GM23338 (cell line): ENCODE results near the gene EPPIN. TPM values are rescaled to one million over a fixed set of nuclear protein-coding genes. Genes with fewer than 3 reads are reported as not detected.

Experiments used
- ATAC-seq: fragments of 200-7000 bp; cut with Tn5 transposase; 3 replicates; pipeline ENCODE4 v1.9.1; 2020
- DNase-seq: peaks from one replicate; pipeline ENCODE4 v3.0.0-alpha.2; 2015; ENCODE audit warnings: low spot score
- H2AFZ ChIP-seq: fragments of 200-600 bp; sonication (generic); 2 replicates; pipeline ENCODE4 v1.8.0; 2016; ENCODE audit warnings: antibody characterized with exemption, mild to moderate bottlenecking, moderate library complexity
- H3F3A ChIP-seq: fragments of 200-600 bp; sonication (generic); replicated peaks from 2 replicates; pipeline ENCODE4 v1.8.0; 2017; ENCODE audit warnings: antibody characterized with exemption, mixed run types, low read depth
- H3K27ac ChIP-seq: fragments of 200-600 bp; sonication (generic); 2 replicates; pipeline ENCODE4 v1.6.1; 2016; ENCODE audit warnings: low read depth
- H3K27me3 ChIP-seq: fragments of 200-600 bp; sonication (generic); 2 replicates; pipeline ENCODE4 v1.8.0; 2016; ENCODE audit warnings: mild to moderate bottlenecking, mixed run types, moderate library complexity; ENCODE audit not compliant: insufficient read depth
- H3K36me3 ChIP-seq: fragments of 200-600 bp; sonication (generic); 2 replicates; pipeline ENCODE4 v1.8.0; 2016; ENCODE audit warnings: mild to moderate bottlenecking; ENCODE audit not compliant: insufficient read depth
- H3K4me1 ChIP-seq: fragments of 200-600 bp; sonication (generic); 2 replicates; pipeline ENCODE4 v1.8.0; 2016; ENCODE audit warnings: mild to moderate bottlenecking, moderate library complexity; ENCODE audit not compliant: insufficient read depth
- H3K4me2 ChIP-seq: fragments of 200-600 bp; sonication (generic); 2 replicates; pipeline ENCODE4 v1.7.1; 2017; ENCODE audit warnings: mixed run types
- H3K4me3 ChIP-seq: fragments of 200-600 bp; sonication (generic); 2 replicates; pipeline ENCODE4 v1.6.1; 2016; ENCODE audit warnings: mixed run types
- H3K79me2 ChIP-seq: fragments of 200-600 bp; sonication (generic); replicated peaks from 2 replicates; pipeline ENCODE4 v1.8.0; 2017; ENCODE audit warnings: mild to moderate bottlenecking; ENCODE audit not compliant: insufficient read depth
- H3K9me2 ChIP-seq: fragments of 200-600 bp; sonication (generic); 2 replicates; pipeline ENCODE4 v1.8.0; 2017; ENCODE audit not compliant: insufficient read depth
- H4K20me1 ChIP-seq: fragments of 200-600 bp; sonication (generic); replicated peaks from 2 replicates; pipeline ENCODE4 v1.8.0; 2017; ENCODE audit warnings: mild to moderate bottlenecking; ENCODE audit not compliant: insufficient read depth
- H3K27ac Mint-ChIP-seq: 2 replicates; pipeline ENCODE4 v1.8.0; 2020; ENCODE audit warnings: inconsistent platforms, mild to moderate bottlenecking, moderate library complexity, mixed read lengths
- H3K27me3 Mint-ChIP-seq: 3 replicates; pipeline ENCODE4 v1.8.0; 2022; ENCODE audit warnings: low read depth, mild to moderate bottlenecking, moderate library complexity, mixed read lengths, inconsistent platforms; ENCODE audit not compliant: insufficient read depth, poor library complexity
- H3K36me3 Mint-ChIP-seq: 3 replicates; pipeline ENCODE4 v1.8.0; 2021; ENCODE audit warnings: low read depth, mild to moderate bottlenecking, inconsistent platforms, moderate library complexity, mixed read lengths
- H3K4me1 Mint-ChIP-seq: 3 replicates; pipeline ENCODE4 v1.8.0; 2020; ENCODE audit warnings: mild to moderate bottlenecking, inconsistent platforms, mixed read lengths
- H3K4me3 Mint-ChIP-seq: 3 replicates; pipeline ENCODE4 v1.8.0; 2021; ENCODE audit warnings: moderate library complexity, mild to moderate bottlenecking, inconsistent platforms, mixed read lengths
- H3K9me3 Mint-ChIP-seq: 3 replicates; pipeline ENCODE4 v1.8.0; 2020; ENCODE audit warnings: moderate library complexity, mild to moderate bottlenecking, inconsistent platforms, mixed read lengths
- CREB1 ChIP-seq: fragments of 250-450 bp; sonication (Bioruptor Pico); IDR thresholded peaks from 2 replicates; pipeline ENCODE4 v1.5.0; 2020; ENCODE audit warnings: low read depth, mild to moderate bottlenecking, moderate library complexity
- ZNF114 ChIP-seq: fragments of 250-450 bp; sonication (Bioruptor Pico); IDR thresholded peaks from 2 replicates; pipeline ENCODE4 v1.5.0; 2020; ENCODE audit warnings: mild to moderate bottlenecking, moderate library complexity
- polyA plus RNA-seq: library from polyadenylated mRNA; unstranded; fragments of >200 nt; fragmentation: Nextera tagmentation; extraction: Ambion mirVana; gene quantifications from 2 replicates; pipeline ENCODE4 v1.2.1, GENCODE V29; 2016
- total RNA-seq: library from RNA; depleted of rRNA; stranded (reverse); fragments of >200 nt; shearing (Covaris generic); gene quantifications from 2 replicates; pipeline ENCODE4 v1.2.3, GENCODE V29; 2014
- TF ChIP-seq, protein P1 (sequence below): fragments of 250-450 bp; sonication (Bioruptor Pico); IDR thresholded peaks from 2 replicates; pipeline ENCODE4 v1.5.0; 2020; ENCODE audit warnings: mild to moderate bottlenecking, moderate library complexity

EPPIN gene
- total and polyA plus RNA-seq, 2 experiments from 2014 or later, result 0.78 TPM; not detected in 1

DNA sequence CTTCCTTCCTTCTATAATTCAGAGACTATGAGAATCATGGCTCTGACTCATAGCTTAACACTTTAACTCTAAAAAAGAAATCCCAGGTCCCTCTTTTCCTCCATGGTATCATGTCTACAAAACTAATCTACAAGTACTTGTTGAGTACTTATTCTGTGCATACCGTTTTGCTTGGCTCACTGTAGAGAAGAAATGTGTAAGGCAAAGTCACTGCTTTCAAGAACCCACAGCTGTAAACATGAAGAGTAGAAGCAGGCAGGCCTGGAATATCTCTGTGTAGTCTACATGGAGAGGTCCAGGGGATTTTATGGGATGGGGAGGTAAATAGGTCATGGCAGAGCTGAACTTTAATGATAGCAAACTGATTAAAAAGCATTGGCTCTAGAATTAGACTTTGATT, 45.6 kb downstream of the EPPIN start:
- ATAC-seq, result no peak
- no peaks in the 10 kb centered on the region for H3K27me3 Mint-ChIP-seq
- no peaks in the 10 kb centered on the region for H3F3A ChIP-seq

More for the DNA sequence above, 45.6 kb downstream of the EPPIN start:
- Histone ChIP-seq H3K4me1 (no peaks in the 10 kb centered on the region), H3K4me2 (no peak overlapping the region), H3K27ac (no peak overlapping the region), H3K36me3 (no peaks in the 10 kb centered on the region), H3K9me2 (no peaks in the 10 kb centered on the region), H2AFZ (no peak overlapping the region), H3K79me2 (no peaks in the 10 kb centered on the region), H4K20me1 (no peaks in the 10 kb centered on the region), H3K27me3 (no peaks in the 10 kb centered on the region), H3K4me3 (no peak overlapping the region)
- no peak for DNase-seq
- Mint-ChIP-seq H3K9me3 (no peaks in the 10 kb centered on the region), H3K4me1 (no peaks in the 10 kb centered on the region), H3K4me3 (no peak overlapping the region), H3K27ac (no peak overlapping the region), H3K36me3 (no peaks in the 10 kb centered on the region)
- TF ChIP-seq, protein P1, sequence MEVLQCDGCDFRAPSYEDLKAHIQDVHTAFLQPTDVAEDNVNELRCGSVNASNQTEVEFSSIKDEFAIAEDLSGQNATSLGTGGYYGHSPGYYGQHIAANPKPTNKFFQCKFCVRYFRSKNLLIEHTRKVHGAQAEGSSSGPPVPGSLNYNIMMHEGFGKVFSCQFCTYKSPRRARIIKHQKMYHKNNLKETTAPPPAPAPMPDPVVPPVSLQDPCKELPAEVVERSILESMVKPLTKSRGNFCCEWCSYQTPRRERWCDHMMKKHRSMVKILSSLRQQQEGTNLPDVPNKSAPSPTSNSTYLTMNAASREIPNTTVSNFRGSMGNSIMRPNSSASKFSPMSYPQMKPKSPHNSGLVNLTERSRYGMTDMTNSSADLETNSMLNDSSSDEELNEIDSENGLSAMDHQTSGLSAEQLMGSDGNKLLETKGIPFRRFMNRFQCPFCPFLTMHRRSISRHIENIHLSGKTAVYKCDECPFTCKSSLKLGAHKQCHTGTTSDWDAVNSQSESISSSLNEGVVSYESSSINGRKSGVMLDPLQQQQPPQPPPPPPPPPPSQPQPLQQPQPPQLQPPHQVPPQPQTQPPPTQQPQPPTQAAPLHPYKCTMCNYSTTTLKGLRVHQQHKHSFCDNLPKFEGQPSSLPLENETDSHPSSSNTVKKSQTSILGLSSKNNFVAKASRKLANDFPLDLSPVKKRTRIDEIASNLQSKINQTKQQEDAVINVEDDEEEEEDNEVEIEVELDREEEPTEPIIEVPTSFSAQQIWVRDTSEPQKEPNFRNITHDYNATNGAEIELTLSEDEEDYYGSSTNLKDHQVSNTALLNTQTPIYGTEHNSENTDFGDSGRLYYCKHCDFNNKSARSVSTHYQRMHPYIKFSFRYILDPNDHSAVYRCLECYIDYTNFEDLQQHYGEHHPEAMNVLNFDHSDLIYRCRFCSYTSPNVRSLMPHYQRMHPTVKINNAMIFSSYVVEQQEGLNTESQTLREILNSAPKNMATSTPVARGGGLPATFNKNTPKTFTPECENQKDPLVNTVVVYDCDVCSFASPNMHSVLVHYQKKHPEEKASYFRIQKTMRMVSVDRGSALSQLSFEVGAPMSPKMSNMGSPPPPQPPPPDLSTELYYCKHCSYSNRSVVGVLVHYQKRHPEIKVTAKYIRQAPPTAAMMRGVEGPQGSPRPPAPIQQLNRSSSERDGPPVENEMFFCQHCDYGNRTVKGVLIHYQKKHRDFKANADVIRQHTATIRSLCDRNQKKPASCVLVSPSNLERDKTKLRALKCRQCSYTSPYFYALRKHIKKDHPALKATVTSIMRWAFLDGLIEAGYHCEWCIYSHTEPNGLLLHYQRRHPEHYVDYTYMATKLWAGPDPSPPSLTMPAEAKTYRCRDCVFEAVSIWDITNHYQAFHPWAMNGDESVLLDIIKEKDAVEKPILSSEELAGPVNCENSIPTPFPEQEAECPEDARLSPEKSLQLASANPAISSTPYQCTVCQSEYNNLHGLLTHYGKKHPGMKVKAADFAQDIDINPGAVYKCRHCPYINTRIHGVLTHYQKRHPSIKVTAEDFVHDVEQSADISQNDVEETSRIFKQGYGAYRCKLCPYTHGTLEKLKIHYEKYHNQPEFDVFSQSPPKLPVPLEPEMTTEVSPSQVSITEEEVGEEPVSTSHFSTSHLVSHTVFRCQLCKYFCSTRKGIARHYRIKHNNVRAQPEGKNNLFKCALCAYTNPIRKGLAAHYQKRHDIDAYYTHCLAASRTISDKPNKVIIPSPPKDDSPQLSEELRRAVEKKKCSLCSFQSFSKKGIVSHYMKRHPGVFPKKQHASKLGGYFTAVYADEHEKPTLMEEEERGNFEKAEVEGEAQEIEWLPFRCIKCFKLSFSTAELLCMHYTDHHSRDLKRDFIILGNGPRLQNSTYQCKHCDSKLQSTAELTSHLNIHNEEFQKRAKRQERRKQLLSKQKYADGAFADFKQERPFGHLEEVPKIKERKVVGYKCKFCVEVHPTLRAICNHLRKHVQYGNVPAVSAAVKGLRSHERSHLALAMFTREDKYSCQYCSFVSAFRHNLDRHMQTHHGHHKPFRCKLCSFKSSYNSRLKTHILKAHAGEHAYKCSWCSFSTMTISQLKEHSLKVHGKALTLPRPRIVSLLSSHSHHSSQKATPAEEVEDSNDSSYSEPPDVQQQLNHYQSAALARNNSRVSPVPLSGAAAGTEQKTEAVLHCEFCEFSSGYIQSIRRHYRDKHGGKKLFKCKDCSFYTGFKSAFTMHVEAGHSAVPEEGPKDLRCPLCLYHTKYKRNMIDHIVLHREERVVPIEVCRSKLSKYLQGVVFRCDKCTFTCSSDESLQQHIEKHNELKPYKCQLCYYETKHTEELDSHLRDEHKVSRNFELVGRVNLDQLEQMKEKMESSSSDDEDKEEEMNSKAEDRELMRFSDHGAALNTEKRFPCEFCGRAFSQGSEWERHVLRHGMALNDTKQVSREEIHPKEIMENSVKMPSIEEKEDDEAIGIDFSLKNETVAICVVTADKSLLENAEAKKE, result no peak
- TF ChIP-seq CREB1 (CRISPR knock-in tag) (no peak), ZNF114 (CRISPR knock-in tag) (no peak)
